Measurements from ENCODE around the gene TRERF1. TPM values are rescaled to one million over a fixed set of nuclear protein-coding genes. Genes with fewer than 3 reads are reported as not detected.

The TRERF1 gene
- total RNA-seq, 1 donor from 2014 or later = 12.4 TPM

- H3K27ac Mint-ChIP-seq (ENCODE audit: unreplicated experiment) = no peak overlapping the region
- no peaks in the 10 kb centered on the region for H3K36me3 Mint-ChIP-seq (ENCODE audit: low read depth)
- no peak for DNase-seq (ENCODE audit: low read depth, low spot score)
- H3K4me3 Mint-ChIP-seq = no peak overlapping the region
- TF ChIP-seq CTCF (conservative IDR thresholded peaks at IDR 0.05) = no peak
- no peaks in the 10 kb centered on the region for H3K9me3 Mint-ChIP-seq
- H3K4me1 Mint-ChIP-seq = no peaks in the 10 kb centered on the region
- H3K27me3 Mint-ChIP-seq (ENCODE audit: low read depth) = no peaks in the 10 kb centered on the region
These were observed 115.3 kb downstream of the TRERF1 start for GRCh38 chr6:42336431-42336830.

- H3K9me3 Mint-ChIP-seq = no peaks in the 10 kb centered on the region
- no peak for TF ChIP-seq CTCF (conservative IDR thresholded peaks at IDR 0.05)
- no peak for DNase-seq (ENCODE audit: low read depth, low spot score)
- no peaks in the 10 kb centered on the region for H3K4me1 Mint-ChIP-seq
- H3K36me3 Mint-ChIP-seq (ENCODE audit: low read depth) = no peaks in the 10 kb centered on the region
- no peaks in the 10 kb centered on the region for H3K27me3 Mint-ChIP-seq (ENCODE audit: low read depth)
- no peak overlapping the region for H3K27ac Mint-ChIP-seq (ENCODE audit: unreplicated experiment)
- no peak overlapping the region for H3K4me3 Mint-ChIP-seq
These were observed 115.8 kb downstream of the TRERF1 start for GRCh38 chr6:42335896-42336295.

- Mint-ChIP-seq H3K4me3 (no peak overlapping the region), H3K9me3 (no peaks in the 10 kb centered on the region), H3K4me1 (no peaks in the 10 kb centered on the region), H3K27ac (ENCODE audit: unreplicated experiment) (no peak overlapping the region), H3K27me3 (ENCODE audit: low read depth) (no peaks in the 10 kb centered on the region), H3K36me3 (ENCODE audit: low read depth) (no peaks in the 10 kb centered on the region)
- TF ChIP-seq CTCF (conservative IDR thresholded peaks at IDR 0.05) = no peak
- no peak for DNase-seq (ENCODE audit: low read depth, low spot score)
These were observed 116.9 kb downstream of the TRERF1 start for GRCh38 chr6:42334870-42335269.

GRCh38 chr6:42333612-42334011 lies 118.1 kb downstream of the TRERF1 start:
- Mint-ChIP-seq H3K9me3 (no peaks in the 10 kb centered on the region), H3K36me3 (ENCODE audit: low read depth) (no peaks in the 10 kb centered on the region), H3K27ac (ENCODE audit: unreplicated experiment) (no peak overlapping the region), H3K4me1 (no peaks in the 10 kb centered on the region), H3K27me3 (ENCODE audit: low read depth) (no peaks in the 10 kb centered on the region), H3K4me3 (no peak overlapping the region)
- no peak for TF ChIP-seq CTCF (conservative IDR thresholded peaks at IDR 0.05)
- DNase-seq (ENCODE audit: low read depth, low spot score) = no peak

- DNase-seq (ENCODE audit: low read depth, low spot score) = no peak
- H3K9me3 Mint-ChIP-seq = no peaks in the 10 kb centered on the region
These were observed 118.8 kb downstream of the TRERF1 start for GRCh38 chr6:42332916-42333315.

More at GRCh38 chr6:42332916-42333315, 118.8 kb downstream of the TRERF1 start:
- no peaks in the 10 kb centered on the region for H3K4me1 Mint-ChIP-seq
- H3K36me3 Mint-ChIP-seq (ENCODE audit: low read depth) = no peaks in the 10 kb centered on the region
- H3K4me3 Mint-ChIP-seq = no peak overlapping the region
- no peaks in the 10 kb centered on the region for H3K27me3 Mint-ChIP-seq (ENCODE audit: low read depth)
- no peak overlapping the region for H3K27ac Mint-ChIP-seq (ENCODE audit: unreplicated experiment)
- no peak for TF ChIP-seq CTCF (conservative IDR thresholded peaks at IDR 0.05)
